HCT116 (cell line): Measurements from ENCODE around the gene RBM47. TPM values are rescaled to one million over a fixed set of nuclear protein-coding genes. Genes with fewer than 3 reads are reported as not detected.

Experiments
- ATAC-seq: fragments of 200-7000 bp; cut with Tn5 transposase; 2 replicates; pipeline ENCODE4 v1.9.1; 2020; ENCODE audit warnings: mild to moderate bottlenecking, moderate library complexity
- BruUV-seq: library from RNA; stranded (reverse); fragments of 400-500 nt; replicated peaks from 2 replicates; lab custom pipeline; 2021; lab: Mats Ljungman, UMichigan
- CTCF ChIA-PET: fragments of 300-600 bp; sonication (Branson Sonifier 250); formaldehyde crosslinking; loops from one replicate; lab custom pipeline; 2021; ENCODE audit warnings: antibody characterized with exemption; lab: Charles Lee
- POLR2A ChIA-PET: fragments of 300-600, 350-600 bp; sonication (Branson Sonifier 250); formaldehyde crosslinking; loops from one replicate; lab custom pipeline; 2021; ENCODE audit warnings: antibody characterized with exemption; lab: Charles Lee
- RAD21 ChIA-PET, 2 experiments: fragments of 300-600 bp; sonication (Branson Sonifier 250); formaldehyde crosslinking; loops; one replicate each; lab custom pipeline; 2023; ENCODE audit warnings: low total read pairs in 2 of 2; ENCODE audit not compliant: uncharacterized antibody in 2 of 2, unreplicated experiment in 2 of 2, low non-redundant PET in 1 of 2; lab: Charles Lee
- DNase-seq: peaks from one replicate; pipeline ENCODE4 v3.0.0-alpha.2; 2010; ENCODE audit warnings: low read depth, low spot score
- H2AFZ ChIP-seq: fragments of 200-600 bp; shearing (Covaris generic), sonication (generic); 2 replicates; pipeline ENCODE4 v1.6.1; 2017; ENCODE audit warnings: low read depth, mixed run types, mixed read lengths, antibody characterized with exemption, low read length; ENCODE audit not compliant: poor library complexity, severe bottlenecking
- H3K27ac ChIP-seq: 2 replicates; pipeline ENCODE4 v1.5.1; 2012; ENCODE audit warnings: low read depth, low read length
- H3K27me3 ChIP-seq: fragments of 200-600 bp; sonication (generic); 2 replicates; pipeline ENCODE4 v1.6.1; 2016; ENCODE audit warnings: mixed run types, low read length, mixed read lengths; ENCODE audit not compliant: insufficient read depth
- H3K36me3 ChIP-seq, 2 experiments: fragments of 200-500 bp in 1 of 2; fragments of 200-600 bp in 1 of 2; sonication (Bioruptor generic) in 1 of 2; sonication (generic) in 1 of 2; 2 replicates each; pipeline versions ENCODE4 v1.5.1 to v1.6.1; 2014 to 2016; ENCODE audit warnings: low read length in 2 of 2, inconsistent platforms in 1 of 2, mixed read lengths in 1 of 2, mixed run types in 1 of 2; ENCODE audit not compliant: insufficient read depth in 2 of 2, control insufficient read depth in 1 of 2
- H3K4me1 ChIP-seq, 2 experiments: fragments of 200-600 bp in 1 of 2; sonication (generic) in 1 of 2; 2 replicates each; pipeline versions ENCODE4 v1.5.1 to v1.6.1; 2012 to 2017; ENCODE audit warnings: low read length in 2 of 2, inconsistent platforms in 1 of 2, mild to moderate bottlenecking in 1 of 2, mixed read lengths in 1 of 2, mixed run types in 1 of 2, moderate library complexity in 1 of 2; ENCODE audit not compliant: insufficient read depth in 2 of 2, control insufficient read depth in 1 of 2
- H3K4me2 ChIP-seq: fragments of 200-600 bp; sonication (generic); 2 replicates; pipeline ENCODE4 v1.6.1; 2017; ENCODE audit warnings: mixed run types, low read length, mixed read lengths
- H3K4me3 ChIP-seq, 2 experiments: fragments of 200-600 bp in 1 of 2; sonication (generic) in 1 of 2; replicated peaks in 1 of 2; 2 replicates each; pipeline ENCODE4 v1.5.1; 2011 to 2016; ENCODE audit warnings: low read length in 2 of 2, control low read depth in 1 of 2, low read depth in 1 of 2, mild to moderate bottlenecking in 1 of 2, mixed read lengths in 1 of 2, mixed run types in 1 of 2
- H3K79me2 ChIP-seq: fragments of 200-600 bp; sonication (generic); 2 replicates; pipeline ENCODE4 v1.6.1; 2017; ENCODE audit warnings: mild to moderate bottlenecking, mixed run types, low read length, moderate library complexity, mixed read lengths; ENCODE audit not compliant: insufficient read depth
- H3K9ac ChIP-seq: fragments of 200-600 bp; sonication (generic); 2 replicates; pipeline ENCODE4 v1.6.1; 2016; ENCODE audit warnings: low read length, mixed read lengths
- H3K9me2 ChIP-seq: fragments of 200-600 bp; sonication (generic), shearing (Covaris generic); 2 replicates; pipeline ENCODE4 v1.6.1; 2017; ENCODE audit warnings: mixed run types, mild to moderate bottlenecking, moderate library complexity; ENCODE audit not compliant: insufficient read depth
- H3K9me3 ChIP-seq, 2 experiments: fragments of 200-500 bp in 1 of 2; fragments of 200-600 bp in 1 of 2; sonication (Bioruptor generic) in 1 of 2; sonication (generic) in 1 of 2; 2 replicates each; pipeline ENCODE4 v1.6.1; 2014 to 2017; ENCODE audit warnings: low read length in 2 of 2, mixed read lengths in 2 of 2, inconsistent platforms in 1 of 2, low read depth in 1 of 2, mild to moderate bottlenecking in 1 of 2, mixed run types in 1 of 2, moderate library complexity in 1 of 2; ENCODE audit not compliant: control insufficient read depth in 1 of 2, insufficient read depth in 1 of 2
- H4K20me1 ChIP-seq: fragments of 200-600 bp; sonication (generic), shearing (Covaris generic); 2 replicates; pipeline ENCODE4 v1.6.1; 2017; ENCODE audit warnings: mixed run types, mild to moderate bottlenecking, moderate library complexity; ENCODE audit not compliant: insufficient read depth
- ATF3 ChIP-seq: IDR thresholded peaks from 2 replicates; pipeline ENCODE4 v1.6.1; 2012
- EGR1 ChIP-seq: IDR thresholded peaks from 2 replicates; pipeline ENCODE4 v1.6.1; 2012; ENCODE audit warnings: low read depth
- ELF1 ChIP-seq: IDR thresholded peaks from 2 replicates; pipeline ENCODE4 v1.6.1; 2012; ENCODE audit warnings: low read depth, borderline replicate concordance
- EZH2 ChIP-seq: fragments of 200-600 bp; sonication (generic); IDR thresholded peaks from 2 replicates; pipeline ENCODE4 v1.6.1; 2017; ENCODE audit warnings: antibody characterized with exemption, mixed run types
- MAX ChIP-seq: IDR thresholded peaks from 2 replicates; pipeline ENCODE4 v1.6.1; 2012
- POLR2A ChIP-seq: IDR thresholded peaks from 2 replicates; pipeline ENCODE4 v1.7.0; 2011; ENCODE audit warnings: borderline replicate concordance; ENCODE audit not compliant: insufficient read depth, insufficient read length; ENCODE audit errors: extremely low read depth
- SIN3A ChIP-seq: IDR thresholded peaks from 2 replicates; pipeline ENCODE4 v1.6.1; 2012; ENCODE audit warnings: low read depth
- ZNF274 ChIP-seq: fragments of 200-500 bp; sonication (Bioruptor generic); IDR thresholded peaks from 2 replicates; pipeline ENCODE4 v1.6.1; 2014; ENCODE audit warnings: mild to moderate bottlenecking, low read depth, low read length, inconsistent platforms
- intact Hi-C: fragments of 100-400 bp; cut with micrococcal nuclease; formaldehyde crosslinking; loops from 2 replicates; pipeline ENCODE4 v1.10.0; 2022
- total RNA-seq: library from RNA; stranded (reverse); gene quantifications from one replicate; pipeline ENCODE4 v1.2.1, GENCODE V29; 2021; ENCODE audit not compliant: unreplicated experiment

RBM47 gene
- total RNA-seq, 1 experiment from 2014 or later = 22.2 TPM

DNA sequence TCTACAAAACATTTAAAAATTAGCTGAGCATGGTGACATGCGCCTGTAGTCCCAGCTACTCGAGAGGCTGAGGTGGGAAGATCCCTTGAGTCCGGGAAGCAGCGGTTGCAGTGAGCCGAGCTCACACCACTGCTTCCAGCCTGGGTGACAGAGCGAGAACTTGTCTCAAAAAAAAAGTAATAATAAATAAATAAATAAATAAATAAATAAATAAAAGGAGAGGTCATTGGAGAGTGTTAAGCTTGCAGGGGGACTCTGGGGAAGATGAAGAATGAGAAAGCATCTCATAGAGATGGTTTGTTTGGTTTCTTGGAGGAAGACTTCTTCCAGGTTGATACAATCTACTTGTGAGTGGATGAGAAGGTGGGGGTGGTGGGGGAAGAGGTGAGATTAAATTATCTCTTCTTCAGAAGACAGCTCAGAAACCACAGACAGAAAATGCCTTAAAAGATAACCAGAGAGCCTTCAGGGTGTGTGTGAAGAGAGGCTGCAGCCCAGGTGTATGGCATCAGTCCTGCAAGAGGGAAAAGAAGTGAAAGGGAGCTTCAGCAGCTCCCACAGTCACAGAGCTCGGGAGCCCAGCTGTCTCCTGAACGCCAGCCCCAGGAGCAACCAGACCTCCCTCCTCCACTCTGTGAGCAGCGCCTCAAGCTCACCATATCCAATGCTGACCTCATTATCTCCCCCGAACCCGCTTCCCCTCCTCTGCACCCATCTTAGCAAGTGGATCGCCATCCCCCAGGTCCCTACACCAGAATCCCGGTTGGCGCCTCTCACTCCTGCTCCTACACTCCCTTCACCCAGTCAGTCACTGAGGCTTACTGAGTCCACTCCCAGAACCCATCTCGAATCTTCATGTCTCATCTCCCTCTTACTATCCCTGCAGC is 48.2 kb downstream of the RBM47 start:
- no peaks in the 10 kb centered on the region for H3K36me3 ChIP-seq
- no peaks in the 10 kb centered on the region for H3K27me3 ChIP-seq
- H3K27ac ChIP-seq = no peak overlapping the region
- no peak overlapping the region for H3K9ac ChIP-seq
- H3K4me3 ChIP-seq = no peak overlapping the region
- ChIA-PET RAD21 (no interaction called here), CTCF (no interaction called here), POLR2A (no interaction called here)
- no peaks in the 10 kb centered on the region for H3K9me2 ChIP-seq
- ATAC-seq (no peak), DNase-seq (no peak)
- H3K9me3 ChIP-seq = no peaks in the 10 kb centered on the region
- no peak overlapping the region for H2AFZ ChIP-seq
- H4K20me1 ChIP-seq = no peaks in the 10 kb centered on the region
- no TSS peak for BruUV-seq
- intact Hi-C loops = no loop called here
- no peaks in the 10 kb centered on the region for H3K79me2 ChIP-seq
- H3K4me2 ChIP-seq = no peak overlapping the region
- peaks cover 6 to 13% of the 10 kb centered on the region in 2 experiments for H3K4me1 ChIP-seq
- TF ChIP-seq MAX (no peak), ATF3 (no peak)

DNA sequence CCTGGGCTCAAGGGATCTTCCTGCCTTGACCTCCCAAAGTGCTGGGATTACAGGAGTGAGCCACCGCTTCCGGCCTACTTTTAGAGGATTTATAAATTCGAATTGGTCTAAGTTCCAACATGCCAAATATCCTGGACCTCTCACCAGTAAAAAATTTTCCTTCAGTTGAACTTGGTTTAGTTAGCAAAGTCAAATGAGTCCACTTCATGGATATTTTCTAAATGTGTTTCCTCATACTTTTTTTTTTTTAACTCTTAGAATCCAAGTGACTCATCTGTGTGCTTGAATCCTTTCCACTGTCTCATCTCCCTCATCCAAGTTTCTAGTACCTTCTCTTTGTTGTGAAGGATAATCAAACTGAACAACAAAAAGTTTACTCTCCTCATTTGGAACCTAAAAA is 49.7 kb downstream of the RBM47 start:
- POLR2A ChIA-PET = no interaction called here

More for the DNA sequence above, 49.7 kb downstream of the RBM47 start:
- no peaks in the 10 kb centered on the region for H3K27me3 ChIP-seq
- H3K9me3 ChIP-seq = no peaks in the 10 kb centered on the region
- no peak overlapping the region for H3K9ac ChIP-seq
- H4K20me1 ChIP-seq = no peaks in the 10 kb centered on the region
- H3K4me1 ChIP-seq = peaks cover 11 to 24% of the 10 kb centered on the region in 2 experiments
- BruUV-seq = no TSS peak
- H3K36me3 ChIP-seq = no peaks in the 10 kb centered on the region
- DNase-seq (no peak), ATAC-seq (no peak)
- no peak overlapping the region for H3K27ac ChIP-seq
- H3K9me2 ChIP-seq = no peaks in the 10 kb centered on the region
- no peak for TF ChIP-seq POLR2A
- no peak for TF ChIP-seq ELF1
- no peak for TF ChIP-seq EZH2
- TF ChIP-seq EGR1 = no peak
- no peak for TF ChIP-seq SIN3A
- no peak for TF ChIP-seq ZNF274
- H3K79me2 ChIP-seq = no peaks in the 10 kb centered on the region
- intact Hi-C loops = no loop called here
- RAD21 ChIA-PET = no interaction called here
- CTCF ChIA-PET = no interaction called here
- no peak overlapping the region for H3K4me3 ChIP-seq
- H2AFZ ChIP-seq = no peak overlapping the region
- H3K4me2 ChIP-seq = no peak overlapping the region
